ENCODE data around the gene CCDC82.

GRCh38 chr11:96367342-96367741 lies 22.4 kb downstream of the CCDC82 start:
- TF ChIP-seq POLR2A (IDR thresholded peaks at IDR 0.05) (no peak), CTCF (IDR thresholded peaks at IDR 0.05) (no peak), EP300 (IDR thresholded peaks at IDR 0.05) (no peak), POLR2AphosphoS5 (IDR thresholded peaks at IDR 0.05) (no peak)

All from suprapubic skin (tissue), 4 donors.